Epithelial cell of prostate (primary cell): ENCODE measurements around the gene MRPL45.

Experiments
- DNase-seq: peaks from one replicate; pipeline ENCODE4 v3.0.0-alpha.2; 2011; ENCODE audit warnings: low read depth, low spot score
- H3K27ac ChIP-seq: fragments of 450-650 bp; 2 replicates; pipeline ENCODE4 v1.5.1; 2017; ENCODE audit warnings: mild to moderate bottlenecking

Gene MRPL45

DNA sequence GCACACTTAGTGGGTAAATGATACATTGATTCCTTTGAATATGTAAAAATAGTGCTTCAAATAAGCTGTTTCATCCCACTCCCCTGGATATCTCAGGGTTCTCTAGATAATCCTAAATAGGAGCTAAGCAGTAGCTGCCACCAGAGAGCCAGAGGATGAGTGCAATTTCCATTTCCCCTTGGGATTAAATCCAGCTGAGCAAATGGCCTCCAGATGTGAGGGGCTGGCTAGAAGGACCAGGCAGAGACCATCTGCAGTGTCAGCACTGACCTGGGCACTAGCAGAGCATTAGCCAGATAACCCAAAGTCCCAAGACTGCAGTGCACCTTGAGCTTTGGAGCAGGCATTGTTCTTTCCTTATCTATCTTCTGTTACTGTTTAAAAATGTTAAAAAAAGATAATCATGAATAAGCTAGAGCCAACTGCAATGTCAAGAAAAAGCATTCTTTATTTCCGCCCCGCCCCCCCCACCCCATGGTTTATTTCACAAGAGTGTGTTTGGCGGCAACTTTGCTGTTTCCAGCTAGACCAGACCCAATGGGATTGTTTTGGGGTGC is 27.3 kb downstream of the MRPL45 start:
- no peak overlapping the region for H3K27ac ChIP-seq
- no peak for DNase-seq

DNA sequence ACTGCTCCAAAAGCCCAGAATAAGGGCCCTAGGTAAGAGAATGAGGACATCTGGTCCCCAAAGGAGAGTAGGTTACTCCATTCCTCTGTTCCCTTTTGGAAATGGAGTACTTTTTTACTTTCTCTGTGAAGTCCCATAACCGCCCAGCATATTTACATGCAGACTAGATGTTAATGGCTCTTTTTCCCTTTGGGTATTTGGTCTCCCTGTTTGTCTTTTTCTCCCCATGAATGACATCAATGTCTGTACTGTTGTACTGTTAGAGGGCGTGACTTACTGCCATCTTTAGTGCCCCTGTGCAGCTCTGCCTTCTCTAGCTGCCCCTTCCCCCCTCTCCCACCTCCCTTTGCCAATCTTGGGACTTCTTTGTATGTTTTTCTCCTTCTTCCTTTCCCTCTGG is 27.8 kb downstream of the MRPL45 start:
- DNase-seq = no peak
- no peak overlapping the region for H3K27ac ChIP-seq

DNA sequence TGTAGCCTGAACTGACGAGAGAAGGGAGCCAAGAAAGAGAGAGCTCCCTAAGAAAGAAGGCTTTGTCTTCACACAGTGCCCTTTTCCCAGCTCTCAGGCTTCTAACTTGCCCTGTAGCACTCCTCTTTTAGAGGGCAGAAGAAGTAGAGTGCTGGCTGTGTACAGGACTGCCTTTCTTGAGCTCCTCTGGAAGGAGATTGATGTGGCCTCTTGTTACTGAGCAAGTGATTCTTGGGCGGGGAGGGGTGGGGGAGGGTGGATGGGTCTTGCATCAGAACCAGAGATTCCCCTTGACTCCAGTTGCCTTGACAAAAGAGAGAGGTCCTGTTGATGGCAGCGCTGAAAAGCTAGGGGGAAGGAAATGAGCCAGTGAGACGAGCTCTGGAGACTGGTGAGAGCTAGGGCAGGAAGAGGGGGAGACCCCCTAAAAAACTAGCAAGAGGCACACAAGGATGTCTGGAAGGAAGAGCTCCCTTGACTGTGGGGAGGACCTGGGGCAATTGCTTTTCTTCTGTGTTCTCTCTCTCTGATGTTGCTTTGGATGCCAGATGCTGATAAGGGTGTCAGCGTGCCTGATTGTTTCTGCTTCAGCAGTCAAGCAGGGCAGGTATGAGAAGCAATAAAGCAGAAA is 28.4 kb downstream of the MRPL45 start:
- no peak overlapping the region for H3K27ac ChIP-seq
- DNase-seq = no peak

DNA sequence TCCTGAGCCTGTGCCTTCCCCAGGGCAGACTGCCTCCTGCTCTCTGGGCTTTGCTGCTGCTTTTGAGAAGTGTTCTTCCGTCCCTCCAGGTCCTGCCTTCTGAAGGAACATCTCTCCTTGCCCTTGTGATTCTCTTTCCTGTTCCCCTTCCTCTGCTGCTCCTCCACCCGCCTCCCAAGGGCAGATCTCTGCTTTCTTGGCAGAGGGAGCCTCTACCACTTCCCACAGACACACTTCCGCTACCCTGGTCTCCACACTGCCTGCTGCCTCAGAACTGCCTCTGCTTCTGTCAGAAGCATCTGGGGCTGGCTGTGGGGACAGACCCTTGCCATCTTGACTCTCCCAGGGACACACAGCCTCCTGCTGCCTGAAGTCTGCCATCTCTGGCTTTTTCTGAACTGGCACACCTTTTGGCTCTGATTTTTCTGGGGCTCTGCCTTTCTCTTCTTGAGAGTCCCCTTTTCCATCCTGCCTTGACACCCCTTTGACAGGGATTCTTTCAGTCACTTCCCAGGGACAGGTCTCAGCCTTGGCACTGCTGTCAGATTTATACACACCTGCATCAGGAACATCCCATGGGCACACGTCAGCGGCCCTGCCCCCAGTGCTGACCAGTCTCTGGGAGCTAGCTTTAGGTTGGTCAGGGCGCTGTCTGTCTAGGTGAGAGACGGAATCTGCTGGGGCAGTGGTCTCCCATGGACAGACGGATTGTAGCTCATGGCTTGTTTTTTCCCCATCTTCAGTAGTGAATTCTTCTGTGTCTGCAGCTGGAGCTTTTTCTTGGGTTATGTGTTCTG is 30.2 kb downstream of the MRPL45 start:
- no peak overlapping the region for H3K27ac ChIP-seq
- no peak for DNase-seq

DNA sequence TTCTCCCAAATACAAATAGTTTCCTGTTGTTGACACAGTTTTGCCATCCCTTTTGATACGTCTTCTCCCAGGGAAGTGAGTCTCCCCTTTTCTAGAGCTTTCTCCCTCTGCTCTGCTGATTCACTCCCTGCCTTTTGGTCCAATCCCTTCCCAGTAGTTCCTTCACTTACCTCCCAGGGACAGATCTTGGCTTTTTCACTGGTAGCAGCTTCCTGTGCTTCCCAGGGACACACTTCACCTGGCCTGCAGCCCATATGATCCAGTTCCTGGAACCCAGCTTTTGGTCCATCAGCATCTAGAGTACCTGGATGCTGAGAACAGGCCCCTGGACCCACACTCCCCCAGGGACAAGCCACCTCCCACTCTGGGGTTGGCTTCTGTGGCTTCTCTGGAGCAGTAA is 31.0 kb downstream of the MRPL45 start:
- no peak for DNase-seq
- no peak overlapping the region for H3K27ac ChIP-seq

DNA sequence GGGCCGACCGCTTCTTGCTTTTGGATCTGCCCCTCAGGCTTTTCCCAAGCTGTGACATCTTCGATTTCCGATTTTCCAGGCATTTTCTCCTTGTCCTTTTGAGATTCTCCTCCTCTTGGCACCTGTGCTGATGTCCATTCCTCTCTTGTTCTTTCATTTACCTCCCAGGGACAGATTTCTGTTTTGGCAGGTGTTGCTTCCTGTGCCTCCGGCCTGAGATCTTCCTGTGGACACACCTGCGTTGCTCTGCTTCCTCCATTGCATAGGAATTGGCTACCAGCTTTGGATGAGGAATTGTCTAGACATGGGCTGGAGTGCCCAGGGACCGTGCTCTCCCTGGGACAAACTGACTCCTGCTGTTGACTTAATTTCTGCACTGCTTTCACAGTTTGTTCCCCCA is 31.7 kb downstream of the MRPL45 start:
- DNase-seq = no peak

DNA sequence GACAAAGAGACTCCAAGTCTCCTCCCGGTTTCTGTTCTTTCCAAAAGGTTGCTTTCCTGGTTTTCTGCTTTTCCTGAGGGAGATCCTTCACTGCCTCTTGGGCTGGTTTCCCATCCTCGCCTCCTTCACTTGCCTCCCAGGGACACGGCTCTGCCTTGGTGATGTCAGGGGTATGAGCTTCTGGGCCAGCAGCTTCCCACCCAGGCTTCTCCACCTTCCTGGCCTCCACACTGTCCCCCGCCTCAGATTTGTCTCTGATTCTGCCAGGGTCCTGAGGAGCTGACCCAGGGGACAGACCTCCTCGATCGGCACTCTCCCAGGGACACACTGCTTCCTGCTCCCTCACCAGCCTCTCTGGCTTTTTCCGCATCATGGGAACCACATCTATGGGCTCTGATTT is 32.3 kb downstream of the MRPL45 start:
- no peak for DNase-seq
- H3K27ac ChIP-seq = no peak overlapping the region

More for the DNA sequence above, 31.7 kb downstream of the MRPL45 start:
- H3K27ac ChIP-seq = no peak overlapping the region

DNA sequence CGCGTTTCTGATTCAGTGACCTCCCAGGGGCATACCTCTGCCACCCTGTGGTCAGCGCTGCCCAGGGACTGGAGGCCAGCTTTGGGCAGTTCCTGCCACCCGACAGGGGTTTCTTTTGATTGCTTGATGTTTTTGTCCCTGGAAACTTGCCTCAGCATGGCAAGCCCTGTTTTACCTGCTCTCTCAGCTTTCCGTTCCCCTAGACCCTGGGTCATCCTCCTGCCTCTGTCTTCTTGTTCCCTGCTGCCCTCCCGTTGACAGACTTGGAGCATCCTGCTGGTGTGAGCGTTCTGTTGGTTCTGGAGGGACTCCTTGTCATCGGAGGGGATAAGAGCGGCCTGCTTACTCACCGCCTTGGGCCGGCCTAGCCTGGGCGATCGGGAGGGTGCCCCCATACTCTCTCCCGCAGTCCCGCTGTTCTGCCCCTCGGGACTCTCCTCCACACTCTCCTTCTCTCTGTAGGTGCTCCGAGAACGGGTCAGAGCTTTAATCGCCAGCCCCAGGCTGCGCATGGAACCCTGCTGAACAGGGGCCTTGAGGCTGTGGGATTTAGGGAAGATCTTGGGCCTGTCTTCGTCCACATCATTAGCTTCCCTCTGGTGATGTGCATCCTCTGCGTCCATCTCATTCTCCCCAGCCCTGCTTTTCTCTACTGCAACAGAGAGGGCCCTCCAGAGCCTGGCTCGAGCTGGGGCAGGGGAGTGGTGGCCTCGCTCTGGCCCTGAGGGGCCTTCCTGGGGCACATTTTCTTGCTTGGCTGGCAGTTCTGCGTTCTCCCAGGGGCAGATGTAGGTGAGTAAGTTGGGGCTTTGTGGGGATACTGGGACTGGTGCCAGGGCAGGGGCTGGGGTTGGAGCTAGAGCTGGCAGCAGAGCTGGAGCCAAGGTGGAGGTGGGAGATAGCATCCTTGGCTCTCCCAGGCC is 33.1 kb downstream of the MRPL45 start:
- no peak overlapping the region for H3K27ac ChIP-seq

DNA sequence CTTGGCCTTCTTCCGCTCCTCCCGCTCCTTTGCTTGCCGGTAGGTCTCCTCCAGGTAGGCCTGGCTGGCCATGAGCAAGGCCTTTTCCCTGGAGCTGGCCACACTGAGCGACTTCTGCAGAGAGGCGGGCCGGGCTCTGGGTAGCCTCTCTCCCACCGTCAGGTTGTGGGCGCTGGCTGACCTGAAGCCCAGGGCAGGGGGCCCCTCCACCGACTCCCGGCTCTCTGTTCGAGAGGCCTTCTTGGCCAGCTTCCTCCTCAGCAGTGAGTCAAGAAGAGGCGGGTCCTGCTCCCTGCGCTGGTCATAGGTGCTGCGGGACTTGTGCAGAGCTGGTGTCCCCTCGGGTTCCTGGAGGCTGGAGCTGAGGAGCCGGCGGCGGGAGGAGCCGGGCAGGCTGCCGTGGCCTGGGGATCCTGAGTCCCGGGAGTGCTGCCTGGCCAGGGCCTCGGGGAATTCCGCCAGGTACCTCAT is 34.0 kb downstream of the MRPL45 start:
- no peak for DNase-seq
- H3K27ac ChIP-seq = no peak overlapping the region

More for the DNA sequence above, 33.1 kb downstream of the MRPL45 start:
- no peak for DNase-seq

DNA sequence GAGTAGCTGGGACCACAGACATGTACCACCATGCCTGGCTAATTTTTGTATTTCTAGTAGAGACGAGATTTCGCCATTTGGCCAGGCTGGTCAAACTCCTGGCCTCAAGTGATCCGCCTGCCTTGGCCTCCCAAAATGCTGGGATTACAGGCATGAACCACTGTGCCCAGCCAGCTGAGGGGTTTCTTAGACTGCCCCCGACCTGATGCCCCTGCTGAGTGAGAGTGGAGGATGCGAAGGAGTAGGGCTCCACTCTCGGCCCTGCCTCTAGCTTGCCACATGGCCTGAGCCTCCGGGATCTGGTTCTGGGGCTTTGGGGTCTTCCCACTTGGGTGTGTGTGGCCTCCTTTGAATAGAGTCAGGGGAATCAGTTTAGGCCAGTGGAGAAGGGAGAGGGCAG is 35.8 kb downstream of the MRPL45 start:
- H3K27ac ChIP-seq = no peak overlapping the region
- no peak for DNase-seq

DNA sequence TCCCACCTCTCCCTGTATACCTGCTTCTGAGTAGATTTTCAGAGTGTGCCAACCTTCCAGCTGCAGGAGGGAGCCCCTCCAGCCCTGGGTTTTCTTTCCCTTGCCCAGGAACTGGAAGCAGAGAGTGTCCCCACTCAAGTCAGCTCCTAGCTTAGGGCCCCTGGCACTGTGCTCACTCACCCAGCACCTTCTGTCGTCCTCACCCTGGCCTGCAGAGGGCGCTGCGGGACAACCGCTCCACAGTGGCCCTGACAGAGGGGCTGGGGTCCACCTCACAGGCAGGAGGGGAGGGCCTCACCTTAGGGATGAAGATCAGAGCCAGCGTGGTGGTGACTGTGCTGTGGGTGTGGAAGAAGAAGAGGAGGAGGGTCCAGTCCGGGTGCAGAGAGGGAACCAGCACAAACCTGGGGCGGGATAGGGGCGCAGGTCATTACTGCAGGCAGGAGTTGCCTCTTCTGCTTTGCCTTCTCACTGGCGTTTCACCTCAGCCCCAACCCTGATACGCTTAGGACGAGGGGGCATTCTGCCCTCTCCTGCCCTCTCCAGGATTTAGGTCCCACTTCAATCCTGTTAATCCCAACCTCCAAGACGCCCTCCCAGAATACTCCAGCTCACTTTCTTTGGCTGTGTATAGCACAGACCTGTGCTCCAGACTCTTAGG is 36.8 kb downstream of the MRPL45 start:
- H3K27ac ChIP-seq = no peak overlapping the region
- no peak for DNase-seq

DNA sequence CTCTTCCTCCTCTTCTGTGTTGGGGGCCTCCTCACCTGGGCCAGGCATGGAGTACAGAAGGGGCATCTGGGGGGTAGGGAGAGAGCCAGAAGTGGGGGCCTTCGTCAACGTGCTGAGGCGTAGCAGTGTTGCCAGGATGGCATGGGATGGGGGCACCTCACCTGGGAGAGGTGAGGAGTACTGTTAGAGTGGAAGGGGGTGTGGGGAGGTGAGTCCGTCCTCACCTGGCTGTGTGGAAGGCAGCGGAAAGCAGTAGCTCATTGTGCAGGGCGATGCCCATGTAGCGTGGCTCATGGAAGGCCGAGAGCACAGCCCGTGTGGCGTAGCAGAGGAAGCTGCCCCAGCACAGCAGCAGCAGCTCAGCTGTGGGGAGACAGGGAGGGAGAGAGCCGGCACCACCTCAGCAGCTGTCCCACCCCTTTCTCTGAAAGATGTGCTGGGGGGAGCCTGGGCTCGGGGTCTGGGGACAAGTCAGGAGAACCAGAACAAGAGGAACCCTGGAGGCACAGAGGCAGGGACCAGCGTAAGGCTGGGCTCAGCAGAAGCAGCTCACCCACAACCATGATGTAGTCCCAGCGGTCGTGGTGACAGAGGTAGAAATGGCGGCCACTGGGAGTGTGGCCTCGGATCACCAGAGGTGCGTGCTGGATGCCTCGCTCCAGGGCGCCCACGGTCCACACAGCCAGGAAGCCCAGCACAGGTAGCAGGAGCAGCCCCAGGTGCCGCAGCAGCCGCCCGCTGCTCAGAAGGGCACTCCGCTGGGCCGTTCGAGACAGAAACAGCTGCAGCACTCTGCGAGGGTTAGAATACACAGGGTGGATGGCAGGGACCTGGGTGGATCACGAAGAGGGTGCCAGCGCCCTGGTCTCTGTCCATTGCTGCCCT is 37.8 kb downstream of the MRPL45 start:
- DNase-seq = no peak
- H3K27ac ChIP-seq = no peak overlapping the region

DNA sequence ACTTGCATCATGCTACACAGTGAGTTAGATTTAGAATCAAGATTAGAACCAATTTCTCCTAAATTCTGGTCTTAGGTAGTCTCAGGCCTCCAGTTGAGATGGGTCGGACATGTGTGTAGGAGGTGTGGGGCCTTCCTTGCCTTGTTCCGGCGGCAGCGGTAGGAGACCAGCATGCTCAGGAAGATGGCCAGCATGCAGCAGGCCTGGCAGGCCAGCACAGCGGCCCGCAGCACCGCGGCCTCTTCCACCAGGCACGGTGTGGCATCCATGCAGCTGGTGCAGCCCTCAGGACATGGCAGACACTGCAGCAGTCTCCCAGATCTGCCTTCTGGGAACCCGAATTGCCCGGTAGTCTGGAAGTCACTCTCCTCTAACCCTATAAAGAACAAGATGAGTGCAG is 39.9 kb downstream of the MRPL45 start:
- H3K27ac ChIP-seq = no peak overlapping the region
- DNase-seq = no peak

DNA sequence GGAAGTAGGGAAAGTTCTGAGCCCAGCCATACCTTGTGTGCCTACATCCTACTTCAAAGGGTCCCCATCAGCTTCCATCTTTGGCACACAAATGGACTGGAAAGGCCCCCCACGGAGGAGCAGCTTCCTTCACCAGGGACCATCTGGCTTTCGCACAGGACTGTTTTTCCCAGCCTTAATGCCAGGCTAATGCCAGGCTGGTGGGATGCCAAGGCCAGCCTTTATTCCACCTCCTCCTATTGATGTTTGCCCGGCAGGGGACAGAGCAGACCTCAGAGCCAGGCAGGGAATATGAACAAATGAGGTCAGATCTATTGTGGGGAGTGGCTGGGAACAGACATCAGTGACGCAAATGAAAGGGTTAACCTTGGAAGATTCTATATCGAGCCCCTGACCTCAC is 41.1 kb downstream of the MRPL45 start:
- no peak overlapping the region for H3K27ac ChIP-seq
- no peak for DNase-seq

DNA sequence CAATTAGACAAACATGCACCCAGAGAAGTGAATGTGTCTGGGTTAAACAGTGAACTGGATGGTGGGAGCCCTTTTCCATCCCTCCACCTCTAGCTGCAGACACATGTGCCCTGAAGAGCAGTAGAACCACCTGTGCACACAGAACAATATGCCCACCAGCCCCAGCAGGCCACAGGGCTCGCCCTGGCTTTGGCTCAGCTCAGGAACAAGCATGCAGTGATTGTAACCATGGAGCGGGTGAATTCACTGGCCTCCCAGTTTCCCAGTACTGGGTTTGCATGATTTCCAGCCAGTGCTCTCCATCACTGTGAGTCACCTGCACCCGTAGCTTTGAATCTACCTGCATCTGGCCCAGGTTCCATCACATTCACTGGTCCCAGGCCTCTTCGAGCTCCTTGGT is 41.6 kb downstream of the MRPL45 start:
- no peak for DNase-seq
- no peak overlapping the region for H3K27ac ChIP-seq

DNA sequence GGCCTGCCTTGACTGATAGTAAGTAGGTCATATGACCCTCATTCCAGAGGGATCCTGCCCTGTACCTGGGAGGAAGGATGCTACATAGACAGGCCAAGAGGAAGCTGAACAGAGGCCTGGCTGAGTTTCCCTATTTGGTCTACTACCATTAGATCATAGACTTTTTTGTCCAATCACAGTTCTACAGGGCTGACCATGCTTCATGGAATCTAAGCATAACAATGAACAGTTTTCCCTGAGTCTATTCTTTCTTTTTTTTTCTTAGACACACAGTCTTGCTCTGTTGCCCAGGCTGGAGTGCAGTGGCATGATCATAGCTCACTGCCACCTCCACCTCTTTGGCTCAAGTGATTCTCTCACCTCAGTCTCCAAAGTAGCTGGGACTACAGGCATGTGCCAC is 42.9 kb downstream of the MRPL45 start:
- no peak for DNase-seq
- H3K27ac ChIP-seq = no peak overlapping the region

DNA sequence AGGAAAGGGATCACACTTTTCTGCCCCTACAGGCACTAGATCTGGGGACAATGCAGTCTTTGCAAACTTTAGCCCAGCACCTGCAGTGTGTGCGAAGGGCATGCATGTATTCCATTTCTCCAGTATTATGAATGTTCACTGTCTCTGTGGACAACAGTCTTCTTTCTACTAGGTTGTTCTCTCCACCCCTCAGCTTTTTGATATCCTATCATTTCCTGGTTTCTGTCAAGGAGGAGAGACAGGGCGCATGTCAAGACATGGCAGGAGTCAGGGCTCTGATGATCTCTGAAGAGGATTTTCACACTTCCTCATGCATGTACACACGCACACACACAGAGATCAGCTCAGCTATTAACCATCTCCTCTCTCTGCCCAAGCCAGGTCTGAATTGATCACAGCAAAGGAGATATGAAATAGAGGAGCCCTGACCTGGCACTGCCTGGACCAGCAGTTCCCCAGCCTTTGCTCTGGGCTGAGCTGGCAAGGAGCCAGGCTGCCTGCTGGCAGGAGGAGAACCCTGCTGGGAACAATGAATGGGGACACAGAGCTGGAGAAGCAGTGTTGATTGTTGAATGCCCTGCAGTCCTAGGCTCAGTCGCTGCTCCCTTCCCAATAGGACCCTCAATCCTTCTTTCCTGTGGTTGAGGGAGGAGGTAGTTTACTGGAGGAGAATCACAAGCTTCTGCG is 44.2 kb downstream of the MRPL45 start:
- H3K27ac ChIP-seq = no peak overlapping the region

DNA sequence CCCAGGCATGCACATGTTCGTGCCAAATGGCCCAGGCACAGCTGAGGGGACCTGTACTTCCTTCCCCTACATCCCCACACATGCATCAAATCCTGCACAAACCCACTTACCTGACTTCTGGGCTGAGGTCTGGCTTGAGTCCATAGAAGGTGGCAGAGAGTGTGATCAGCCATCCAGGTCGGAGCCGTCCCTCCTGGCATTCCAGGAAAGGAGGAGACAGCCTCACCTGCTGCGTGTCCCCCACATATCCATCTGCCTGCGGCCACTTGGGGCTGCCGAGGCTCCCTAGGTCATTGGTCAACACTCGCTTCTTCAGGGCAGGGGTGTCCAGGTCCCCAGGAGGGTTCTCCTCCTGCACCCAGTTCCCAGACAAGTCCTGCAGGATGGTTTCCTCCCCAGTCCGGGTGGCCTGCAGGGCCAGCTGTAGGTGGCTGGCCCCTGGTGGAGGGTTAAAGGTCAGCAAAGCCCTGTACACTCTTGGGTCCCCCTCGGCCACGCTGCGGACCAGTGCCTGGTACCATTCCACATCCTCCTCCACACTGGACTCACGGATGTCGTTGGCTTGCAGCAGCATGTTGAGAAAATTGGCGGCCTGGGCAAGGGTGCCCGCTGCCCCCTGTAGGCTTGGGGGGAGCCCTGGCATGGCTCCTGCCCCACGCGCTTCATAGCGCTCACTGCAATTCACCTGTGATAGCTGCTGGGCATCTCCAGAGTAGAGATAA is 46.1 kb downstream of the MRPL45 start:
- DNase-seq = no peak
- no peak overlapping the region for H3K27ac ChIP-seq

More for the DNA sequence above, 44.2 kb downstream of the MRPL45 start:
- DNase-seq = no peak
